ENCODE results near the gene MAGI2. TPM values are rescaled to one million over a fixed set of nuclear protein-coding genes. Genes with fewer than 3 reads are reported as not detected.

Gene MAGI2
- total RNA-seq, 1 donor from 2014 or later, result 2.5 TPM

DNA sequence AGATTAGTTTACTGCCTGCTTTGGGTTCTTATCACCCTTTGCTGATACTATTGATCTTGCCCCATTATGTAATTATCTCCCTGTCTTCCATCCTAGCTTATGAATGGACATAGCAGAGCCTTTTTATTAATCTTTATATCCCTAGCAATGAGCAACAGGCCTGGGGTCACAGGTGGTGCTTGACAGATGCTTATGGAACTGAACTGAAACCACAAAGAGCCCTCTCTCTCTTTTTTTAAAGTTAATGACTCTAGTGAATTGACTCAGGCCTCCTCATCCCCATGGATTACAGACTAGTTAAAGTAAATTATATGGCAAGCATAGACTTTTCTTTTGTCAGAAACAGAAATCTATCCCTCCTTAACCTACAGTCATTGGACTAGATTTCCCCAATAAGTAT is 1389.7 kb downstream of the MAGI2 start:
- Histone ChIP-seq H3K36me3 (ENCODE audit: control insufficient read depth, insufficient read depth, low read length) (no peaks in the 10 kb centered on the region), H3K4me3 (ENCODE audit: low read depth, low read length) (no peak overlapping the region), H3K27me3 (ENCODE audit: control insufficient read depth, insufficient read depth, low read length) (no peaks in the 10 kb centered on the region)
- no peak for DNase-seq (ENCODE audit: low read depth)
- no peak for TF ChIP-seq CTCF (IDR thresholded peaks at IDR 0.05; ENCODE audit: insufficient read depth, low read length, poor library complexity, severe bottlenecking)

DNA sequence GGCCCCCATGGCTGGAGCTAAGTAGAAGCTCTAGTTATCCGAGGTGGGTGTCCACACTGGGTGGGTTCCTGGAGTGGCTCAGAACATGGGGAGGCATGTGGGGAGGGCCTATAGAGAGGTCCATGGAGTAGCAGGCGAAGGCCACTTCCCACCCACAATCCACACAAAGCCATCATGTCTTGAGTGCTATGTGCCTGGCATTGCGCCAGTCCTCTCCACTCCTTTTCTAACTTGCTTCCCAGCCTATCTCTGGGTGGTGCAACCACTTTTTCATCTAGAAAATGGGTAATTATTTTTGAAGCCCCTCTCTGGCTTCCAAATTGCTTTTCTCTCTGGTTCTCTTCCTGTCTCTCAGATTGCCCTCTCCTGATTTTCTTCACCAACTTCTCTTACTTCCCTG is 1391.3 kb downstream of the MAGI2 start:
- TF ChIP-seq CTCF (IDR thresholded peaks at IDR 0.05; ENCODE audit: insufficient read depth, low read length, poor library complexity, severe bottlenecking), result no peak
- Histone ChIP-seq H3K27me3 (ENCODE audit: control insufficient read depth, insufficient read depth, low read length) (no peaks in the 10 kb centered on the region), H3K36me3 (ENCODE audit: control insufficient read depth, insufficient read depth, low read length) (no peaks in the 10 kb centered on the region), H3K4me3 (ENCODE audit: low read depth, low read length) (no peak overlapping the region)
- DNase-seq (ENCODE audit: low read depth), result no peak

DNA sequence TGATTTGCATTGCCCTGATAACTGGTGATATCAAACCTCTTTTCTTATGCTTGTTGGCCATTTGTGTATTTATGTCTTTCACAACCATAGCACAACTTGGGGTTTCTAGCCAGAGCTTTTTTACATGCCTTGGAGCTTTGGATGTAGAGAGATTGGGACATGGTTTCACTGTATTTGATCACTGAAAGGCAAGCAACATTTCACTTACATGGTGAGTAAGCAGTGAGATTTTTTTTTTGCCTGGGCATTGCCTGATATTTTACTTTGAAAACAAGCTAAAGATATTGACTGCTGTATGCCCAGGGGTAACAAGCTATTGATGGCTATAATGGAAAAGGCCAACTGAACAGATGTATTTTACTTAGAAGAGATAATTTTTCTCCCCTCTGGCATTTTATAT is 1395.9 kb downstream of the MAGI2 start:
- no peaks in the 10 kb centered on the region for H3K27me3 ChIP-seq (ENCODE audit: control insufficient read depth, insufficient read depth, low read length)
- no peaks in the 10 kb centered on the region for H3K36me3 ChIP-seq (ENCODE audit: control insufficient read depth, insufficient read depth, low read length)
- TF ChIP-seq CTCF (IDR thresholded peaks at IDR 0.05; ENCODE audit: insufficient read depth, low read length, poor library complexity, severe bottlenecking), result no peak
- DNase-seq (ENCODE audit: low read depth), result no peak
- H3K4me3 ChIP-seq (ENCODE audit: low read depth, low read length), result no peak overlapping the region

GRCh38 chr7:78055599-78055998 is 1397.9 kb downstream of the MAGI2 start:
- Histone ChIP-seq H3K27me3 (ENCODE audit: control insufficient read depth, insufficient read depth, low read length) (no peaks in the 10 kb centered on the region), H3K36me3 (ENCODE audit: control insufficient read depth, insufficient read depth, low read length) (no peaks in the 10 kb centered on the region), H3K4me3 (ENCODE audit: low read depth, low read length) (no peak overlapping the region)
- DNase-seq (ENCODE audit: low read depth), result no peak
- no peak for TF ChIP-seq CTCF (IDR thresholded peaks at IDR 0.05; ENCODE audit: insufficient read depth, low read length, poor library complexity, severe bottlenecking)

GRCh38 chr7:78055001-78055573 is 1398.4 kb downstream of the MAGI2 start:
- H3K4me3 ChIP-seq (ENCODE audit: low read depth, low read length), result no peak overlapping the region
- H3K27me3 ChIP-seq (ENCODE audit: control insufficient read depth, insufficient read depth, low read length), result no peaks in the 10 kb centered on the region
- TF ChIP-seq CTCF (IDR thresholded peaks at IDR 0.05; ENCODE audit: insufficient read depth, low read length, poor library complexity, severe bottlenecking), result no peak
- DNase-seq (ENCODE audit: low read depth), result no peak
- no peaks in the 10 kb centered on the region for H3K36me3 ChIP-seq (ENCODE audit: control insufficient read depth, insufficient read depth, low read length)

DNA sequence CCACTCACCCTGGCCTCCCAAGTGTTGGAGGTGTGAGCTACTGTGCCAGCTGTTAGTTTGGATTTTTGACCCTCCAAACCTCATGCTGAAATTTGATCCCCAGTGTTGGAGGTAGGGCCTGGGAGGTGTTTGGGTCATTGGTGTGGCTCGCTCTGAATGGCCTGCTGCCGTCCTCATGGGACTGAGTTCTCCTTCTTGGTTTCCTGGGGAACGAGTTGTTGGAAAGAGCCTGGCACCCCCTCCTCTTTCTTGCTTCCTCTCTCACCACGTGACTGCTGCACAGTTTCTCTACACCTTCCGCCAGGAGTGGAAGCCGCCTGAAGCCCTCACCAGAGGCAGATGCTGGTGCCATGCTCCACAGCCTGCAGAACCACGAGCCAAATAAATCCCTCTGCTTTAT is 1401.4 kb downstream of the MAGI2 start:
- no peak for TF ChIP-seq CTCF (IDR thresholded peaks at IDR 0.05; ENCODE audit: insufficient read depth, low read length, poor library complexity, severe bottlenecking)
- no peak for DNase-seq (ENCODE audit: low read depth)
- no peak overlapping the region for H3K4me3 ChIP-seq (ENCODE audit: low read depth, low read length)
- no peaks in the 10 kb centered on the region for H3K36me3 ChIP-seq (ENCODE audit: control insufficient read depth, insufficient read depth, low read length)
- no peaks in the 10 kb centered on the region for H3K27me3 ChIP-seq (ENCODE audit: control insufficient read depth, insufficient read depth, low read length)

All from kidney epithelial cell (primary cell).